K562 (cell line): Measurements from ENCODE around the gene ZDHHC14. TPM values are rescaled to one million over a fixed set of nuclear protein-coding genes. Genes with fewer than 3 reads are reported as not detected.
A peak's percentile ranks its signal among the peaks of the same experiment; 100 is the strongest.

ENCODE experiments used
- C11orf30 ChIP-seq: fragments of 450-650 bp; IDR thresholded peaks from 2 replicates; pipeline ENCODE4 v1.6.1; 2016; ENCODE audit warnings: low read depth, mild to moderate bottlenecking
- CEBPZ ChIP-seq: fragments of 150-350 bp; IDR thresholded peaks from 2 replicates; pipeline ENCODE4 v1.6.1; 2014; ENCODE audit warnings: low read depth, mild to moderate bottlenecking, low read length, borderline replicate concordance
- CHD1 ChIP-seq: fragments of 200-600 bp; sonication (generic); IDR thresholded peaks from one replicate; pipeline ENCODE4 v1.6.1; 2012; ENCODE audit warnings: mild to moderate bottlenecking, moderate library complexity, low read length, inconsistent platforms
- CREB3L1 ChIP-seq: fragments of 450-650 bp; IDR thresholded peaks from 2 replicates; pipeline ENCODE4 v1.6.1; 2014; ENCODE audit warnings: low read depth, mild to moderate bottlenecking, moderate library complexity, borderline replicate concordance
- CXXC5 ChIP-seq: fragments of 250-450 bp; sonication (Bioruptor Pico); IDR thresholded peaks from 2 replicates; pipeline ENCODE4 v1.8.0; 2022; ENCODE audit warnings: inconsistent platforms, mild to moderate bottlenecking, moderate library complexity
- ELK3 ChIP-seq: fragments of 450-650 bp; formaldehyde crosslinking; IDR thresholded peaks from 2 replicates; pipeline ENCODE4 v1.4.0; 2020; ENCODE audit warnings: mild to moderate bottlenecking
- HDAC3 ChIP-seq: fragments of 450-650 bp; IDR thresholded peaks from 2 replicates; pipeline ENCODE4 v1.6.1; 2018; ENCODE audit warnings: borderline replicate concordance, mild to moderate bottlenecking, moderate library complexity; ENCODE audit not compliant: partially characterized antibody
- HLTF ChIP-seq: fragments of 450-650 bp; IDR thresholded peaks from 2 replicates; pipeline ENCODE4 v1.6.1; 2016
- LCOR ChIP-seq: sonication (generic); formaldehyde crosslinking; IDR thresholded peaks from 2 replicates; pipeline ENCODE4 v1.8.0; 2022; ENCODE audit warnings: mild to moderate bottlenecking, missing genetic modification reagents
- LEF1 ChIP-seq: fragments of 450-650 bp; IDR thresholded peaks from 2 replicates; pipeline ENCODE4 v1.6.1; 2016; ENCODE audit warnings: mild to moderate bottlenecking
- MXD1 ChIP-seq: fragments of 250-450 bp; sonication (Bioruptor Pico); IDR thresholded peaks from 2 replicates; pipeline ENCODE4 v1.8.0; 2021; ENCODE audit warnings: borderline replicate concordance, mild to moderate bottlenecking, moderate library complexity; ENCODE audit not compliant: poor library complexity, severe bottlenecking
- NR2C1 ChIP-seq, 2 experiments: fragments of 450-650 bp; IDR thresholded peaks; 2 replicates each; pipeline ENCODE4 v1.6.1; 2017; ENCODE audit warnings: mild to moderate bottlenecking in 2 of 2, antibody characterized with exemption in 1 of 2, inconsistent platforms in 1 of 2, missing compliant biosample characterization in 1 of 2, missing genetic modification characterization in 1 of 2
- POLR2AphosphoS5 ChIP-seq: IDR thresholded peaks from 2 replicates; pipeline ENCODE4 v1.6.1; 2011; ENCODE audit warnings: mild to moderate bottlenecking, low read depth, low read length, moderate library complexity; ENCODE audit not compliant: control insufficient read depth, insufficient read depth
- POLR2B ChIP-seq: fragments of 450-650 bp; IDR thresholded peaks from 2 replicates; pipeline ENCODE4 v1.6.1; 2018; ENCODE audit warnings: low read depth; ENCODE audit not compliant: partially characterized antibody
- TCF7L2 ChIP-seq: fragments of 150-350 bp; IDR thresholded peaks from 2 replicates; pipeline ENCODE4 v1.6.1; 2016; ENCODE audit warnings: low read depth, mild to moderate bottlenecking, low read length, moderate library complexity
- YY1 ChIP-seq, 3 experiments: IDR thresholded peaks; 2 replicates each; pipeline ENCODE4 v1.6.1; 2011; ENCODE audit warnings: low read length in 2 of 3, mild to moderate bottlenecking in 2 of 3, moderate library complexity in 2 of 3, borderline replicate concordance in 1 of 3, control low read depth in 1 of 3, low read depth in 1 of 3; ENCODE audit not compliant: insufficient read depth in 3 of 3, insufficient replicate concordance in 2 of 3, control insufficient read depth in 1 of 3, insufficient read length in 1 of 3; ENCODE audit errors: extremely low read depth in 1 of 3
- ZBTB17 ChIP-seq: fragments of 450-650 bp; formaldehyde crosslinking; IDR thresholded peaks from 2 replicates; pipeline ENCODE4 v1.4.0; 2020; ENCODE audit warnings: mild to moderate bottlenecking
- ZBTB43 ChIP-seq: sonication (generic); formaldehyde crosslinking; IDR thresholded peaks from 2 replicates; pipeline ENCODE4 v1.8.0; 2023; ENCODE audit warnings: mild to moderate bottlenecking, missing genetic modification reagents
- polyA plus RNA-seq, 8 experiments: library from polyadenylated mRNA; depleted of rRNA in 4 of 8; stranded (reverse) in 5 of 8; unstranded in 3 of 8; fragments of >200 nt; fragmentation: Nextera tagmentation in 2 of 8; fragmentation: Illumina TruSeq in 1 of 8; extraction: Ambion mirVana in 2 of 8; extraction: Trizol in 1 of 8; gene quantifications; 2 replicates each; pipeline versions ENCODE4 v1.2.1 to v1.2.3, GENCODE V29; 2011 to 2014; ENCODE audit warnings: inconsistent platforms in 1 of 8, missing spikeins in 1 of 8
- total RNA-seq, 7 experiments: library from RNA; depleted of rRNA in 6 of 7; stranded (reverse); fragments of >200 nt in 6 of 7; fragmentation: Illumina TruSeq in 2 of 7; extraction: Trizol in 2 of 7; gene quantifications; 2 replicates each; pipeline versions ENCODE4 v1.2.1 to v1.2.3, GENCODE V29; 2011 to 2021; ENCODE audit warnings: low replicate concordance in 1 of 7

The ZDHHC14 gene
- total and polyA plus RNA-seq, 9 of the 15 experiments (the other 6 are each of a cell fraction or from before 2014, with no cell fraction given): 0.92 to 23.1 (median 13.8) TPM

GRCh38 chr6:157635388-157636244 is 254.6 kb downstream of the ZDHHC14 start (continued):
- no peak for TF ChIP-seq CEBPZ
- no peak for TF ChIP-seq HDAC3
- TF ChIP-seq LEF1: peak; percentile 57
- no peak for TF ChIP-seq ELK3
- no peak for TF ChIP-seq TCF7L2
- no peak for TF ChIP-seq ZBTB17 (CRISPR knock-in tag)
- TF ChIP-seq YY1 (IDR thresholded peaks at IDR 0.05; ENCODE audit: borderline replicate concordance in 1 of 3, control insufficient read depth in 1 of 3, extremely low read depth in 1 of 3, insufficient read depth in 3 of 3, insufficient read length in 1 of 3, insufficient replicate concordance in 2 of 3, low read depth in 1 of 3, low read length in 2 of 3): peak in 1 of 3 experiments; percentile 70
- no peak for TF ChIP-seq CHD1
- TF ChIP-seq LCOR (CRISPR knock-in tag): peak; percentile 96
- no peak for TF ChIP-seq CXXC5 (CRISPR knock-in tag)
- no peak for TF ChIP-seq HLTF
- no peak for TF ChIP-seq MXD1
- TF ChIP-seq POLR2B: no peak
- TF ChIP-seq C11orf30: no peak
- no peak for TF ChIP-seq POLR2AphosphoS5
- no peak for TF ChIP-seq ZBTB43 (CRISPR knock-in tag)
- no peak for TF ChIP-seq NR2C1 (IDR thresholded peaks at IDR 0.05)
- TF ChIP-seq NR2C1 (tag; IDR thresholded peaks at IDR 0.05): no peak
- no peak for TF ChIP-seq CREB3L1
